K562 (cell line): Measurements from ENCODE around the gene IGSF21.

Source experiments
- BRD4 ChIP-seq: fragments of 200-600 bp; sonication (generic); IDR thresholded peaks from 2 replicates; pipeline ENCODE4 v1.6.1; 2017; ENCODE audit warnings: inconsistent platforms
- CREB5 ChIP-seq: fragments of 250-450 bp; sonication (Bioruptor Pico); IDR thresholded peaks from 2 replicates; pipeline ENCODE4 v1.5.0; 2020; ENCODE audit warnings: mild to moderate bottlenecking
- EZH2 ChIP-seq: IDR thresholded peaks from 2 replicates; pipeline ENCODE4 v1.6.1; 2012; ENCODE audit warnings: low read depth, mild to moderate bottlenecking, inconsistent platforms, low read length, borderline replicate concordance
- NR3C1 ChIP-seq: sonication (generic); formaldehyde crosslinking; IDR thresholded peaks from 2 replicates; pipeline ENCODE4 v1.8.1; 2022; ENCODE audit warnings: missing genetic modification reagents
- POLR2A ChIP-seq: fragments of 450-650 bp; conservative IDR thresholded peaks from 2 replicates; pipeline ENCODE4 v1.6.1; 2016
- USF1 ChIP-seq: sonication (generic); formaldehyde crosslinking; IDR thresholded peaks from 2 replicates; pipeline ENCODE4 v1.9.0; 2022; ENCODE audit warnings: mild to moderate bottlenecking, missing genetic modification reagents
- YY1 ChIP-seq, 3 experiments: IDR thresholded peaks; 2 replicates each; pipeline ENCODE4 v1.6.1; 2011; ENCODE audit warnings: low read length in 2 of 3, mild to moderate bottlenecking in 2 of 3, moderate library complexity in 2 of 3, borderline replicate concordance in 1 of 3, control low read depth in 1 of 3, low read depth in 1 of 3; ENCODE audit not compliant: insufficient read depth in 3 of 3, insufficient replicate concordance in 2 of 3, control insufficient read depth in 1 of 3, insufficient read length in 1 of 3; ENCODE audit errors: extremely low read depth in 1 of 3
- ZFP36 ChIP-seq: fragments of 150-350 bp; IDR thresholded peaks from 2 replicates; pipeline ENCODE4 v1.6.1; 2018; ENCODE audit warnings: low read length, low read depth; ENCODE audit not compliant: partially characterized antibody

GRCh38 chr1:18205319-18205718 lies 97.7 kb downstream of the IGSF21 start:
- TF ChIP-seq USF1 (CRISPR knock-in tag) (no peak), CREB5 (CRISPR knock-in tag) (no peak), EZH2 (no peak), POLR2A (no peak), BRD4 (no peak), NR3C1 (CRISPR knock-in tag) (no peak), ZFP36 (no peak), YY1 (IDR thresholded peaks at IDR 0.05; ENCODE audit: borderline replicate concordance in 1 of 3, control insufficient read depth in 1 of 3, extremely low read depth in 1 of 3, insufficient read depth in 3 of 3, insufficient read length in 1 of 3, insufficient replicate concordance in 2 of 3, low read depth in 1 of 3, low read length in 2 of 3) (no peak)
